8988T (cell line): Measurements from ENCODE around the gene TAX1BP3.
"Not testable (repeated sequence)": the region's sequence is repeated elsewhere in the genome, so short reads cannot be mapped to it uniquely, and the experiment has no call there.

Experiments used
- DNase-seq: peaks from one replicate; pipeline ENCODE4 v3.0.0; 2011

The TAX1BP3 gene, protein sequence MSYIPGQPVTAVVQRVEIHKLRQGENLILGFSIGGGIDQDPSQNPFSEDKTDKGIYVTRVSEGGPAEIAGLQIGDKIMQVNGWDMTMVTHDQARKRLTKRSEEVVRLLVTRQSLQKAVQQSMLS

DNA sequence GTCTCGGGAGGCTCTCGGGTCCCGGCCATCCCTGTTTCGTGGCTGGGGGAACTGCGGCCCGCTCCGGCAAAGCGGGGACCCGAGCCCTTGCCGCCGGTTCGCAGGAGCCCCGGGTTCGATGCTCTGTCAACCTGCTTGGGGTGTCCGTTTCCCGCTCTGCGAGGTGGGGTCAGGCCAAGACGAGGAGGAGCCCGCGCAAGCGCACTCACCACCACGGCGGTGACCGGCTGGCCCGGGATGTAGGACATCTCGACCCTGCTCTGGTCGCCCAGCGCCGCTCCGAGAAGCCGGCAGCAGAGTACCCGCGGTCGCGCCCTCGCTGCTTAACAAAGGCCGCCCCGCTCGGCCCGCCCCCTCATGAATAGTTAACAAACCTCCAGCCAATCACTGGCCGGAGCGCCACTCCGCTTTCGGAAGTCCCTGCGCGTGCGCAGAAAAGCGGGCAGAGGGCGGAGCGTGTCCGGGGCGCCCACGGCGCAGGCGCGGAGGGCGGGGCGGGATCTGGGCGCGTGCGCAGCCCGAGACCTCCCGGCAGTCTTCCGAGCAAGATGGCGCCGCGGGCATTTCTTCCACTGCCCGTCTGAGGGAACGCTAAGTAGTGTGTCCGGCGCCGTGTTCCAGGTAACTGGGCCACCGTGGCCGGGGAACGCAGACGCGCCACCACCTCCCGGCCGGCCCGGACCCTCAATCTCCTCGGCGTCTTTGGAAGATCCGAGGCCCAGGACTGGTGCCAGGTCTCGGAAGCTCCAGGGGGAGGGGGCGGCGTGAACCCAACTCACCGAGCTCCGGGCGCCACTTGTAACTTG is at the start of gene TAX1BP3, which contains the start of gene EMC6:
Gene TAX1BP3 (minus strand): TSS at position 300 of the 806 bp plus-strand sequence. CDS start 52 bp downstream, at position 248.
Gene EMC6 (plus strand): TSS at position 534 of the 806 bp plus-strand sequence. CDS start 335 bp downstream, outside the sequence.
- peak; percentile 90 for DNase-seq

DNA sequence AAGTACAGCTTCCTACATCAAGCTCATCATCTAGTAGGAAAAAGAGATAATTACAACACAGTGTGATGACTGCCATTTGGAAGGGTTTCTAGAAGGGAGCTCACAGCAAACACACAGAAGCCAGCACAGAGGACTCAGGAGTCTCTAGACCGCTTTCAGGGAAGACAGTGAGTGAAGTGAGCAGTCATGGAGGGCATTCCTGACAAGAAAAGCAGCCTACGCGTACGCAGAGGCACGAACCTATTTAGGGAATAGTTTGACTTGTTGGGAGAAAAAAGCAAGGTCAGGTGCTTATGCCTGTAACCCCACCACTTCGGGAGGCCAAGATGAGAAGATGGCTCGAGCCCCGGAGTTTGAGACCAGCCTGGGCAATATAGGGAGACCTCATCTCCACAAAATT is 46.9 kb upstream of the TAX1BP3 start:
- no peak for DNase-seq

DNA sequence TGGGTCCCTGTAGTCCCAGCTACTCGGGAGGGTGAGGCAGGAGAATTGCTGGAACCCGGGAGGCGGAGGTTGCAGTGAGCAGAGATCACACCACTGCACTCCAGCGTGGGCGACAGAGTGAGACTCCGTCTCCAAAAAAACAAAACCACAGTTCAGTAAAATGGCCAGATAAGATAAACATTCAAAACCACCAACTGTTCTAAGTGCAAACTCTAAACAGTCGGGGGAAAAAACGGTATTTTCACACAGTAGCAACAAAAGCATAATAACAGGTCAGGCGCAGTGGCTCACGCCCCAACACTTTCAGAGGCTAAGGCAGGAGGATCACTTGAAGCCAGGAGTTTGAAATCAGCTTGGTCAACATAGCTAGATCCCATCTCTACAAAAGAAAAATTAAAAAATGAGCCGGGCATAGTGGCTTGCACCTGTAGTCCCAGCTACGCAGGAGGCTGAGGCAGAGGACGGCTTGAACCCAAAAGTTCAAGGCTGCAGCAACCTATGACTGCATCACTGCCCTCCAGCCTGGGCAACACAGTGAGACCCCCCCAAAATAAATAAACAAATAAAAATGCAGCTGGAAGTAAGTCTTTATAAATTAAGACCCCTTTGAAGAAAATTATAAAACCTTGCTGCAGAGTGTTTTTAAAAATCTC is 44.6 kb upstream of the TAX1BP3 start:
- DNase-seq = no peak

DNA sequence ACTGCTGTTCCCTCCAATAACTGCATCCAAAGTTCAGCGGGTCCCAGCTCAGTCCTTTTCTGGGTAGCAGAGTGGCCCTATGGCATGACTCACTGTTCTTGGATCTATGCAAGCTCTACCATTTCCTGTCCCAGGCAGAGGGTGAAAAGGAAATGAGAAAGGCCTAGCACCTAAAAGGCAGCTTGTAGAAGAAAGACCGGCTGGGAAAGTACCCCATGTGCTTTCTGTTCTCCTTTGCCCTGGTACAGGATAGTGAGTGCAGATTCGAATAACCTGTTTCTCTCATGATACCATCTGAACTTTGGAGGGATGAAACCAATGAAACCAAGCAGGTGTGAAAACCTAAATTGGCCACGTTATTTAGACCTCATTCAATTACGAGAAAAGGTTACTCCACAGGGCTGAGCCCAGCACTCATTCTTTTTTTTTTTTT is 42.6 kb upstream of the TAX1BP3 start:
- DNase-seq = peak; percentile 57

DNA sequence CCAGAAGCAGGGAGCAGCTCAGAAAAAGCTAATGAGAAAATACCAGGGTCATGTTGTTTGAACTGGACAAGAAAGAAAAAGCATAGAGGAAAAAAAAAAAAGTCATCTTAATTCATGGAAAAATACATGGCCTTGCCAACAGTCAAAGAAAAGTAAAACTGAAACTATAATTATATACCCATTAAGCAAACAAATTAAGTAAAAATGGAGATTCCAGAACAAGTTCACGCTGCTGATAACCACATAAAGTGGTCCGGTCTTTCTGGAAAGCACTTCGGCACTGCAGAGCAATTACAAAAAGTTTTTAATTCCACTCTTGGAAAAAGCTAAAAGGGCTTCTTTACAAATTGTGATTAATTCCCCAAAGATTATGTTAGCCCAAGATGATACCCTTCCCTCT is 40.0 kb upstream of the TAX1BP3 start:
- DNase-seq = no peak

DNA sequence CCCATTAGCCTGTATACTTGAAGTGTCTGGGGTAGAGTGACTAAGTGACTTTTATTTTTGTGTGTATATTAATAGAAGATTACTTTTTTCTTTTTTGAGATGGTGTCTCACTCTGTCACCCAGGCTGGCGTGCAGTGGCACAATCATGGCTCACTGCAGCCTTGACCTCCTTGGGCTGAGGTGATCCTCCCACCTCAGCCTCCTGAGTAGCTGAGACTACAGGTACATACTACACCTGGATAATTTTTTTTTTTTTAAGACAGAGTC is 37.3 kb upstream of the TAX1BP3 start:
- DNase-seq = not testable (repeated sequence)

DNA sequence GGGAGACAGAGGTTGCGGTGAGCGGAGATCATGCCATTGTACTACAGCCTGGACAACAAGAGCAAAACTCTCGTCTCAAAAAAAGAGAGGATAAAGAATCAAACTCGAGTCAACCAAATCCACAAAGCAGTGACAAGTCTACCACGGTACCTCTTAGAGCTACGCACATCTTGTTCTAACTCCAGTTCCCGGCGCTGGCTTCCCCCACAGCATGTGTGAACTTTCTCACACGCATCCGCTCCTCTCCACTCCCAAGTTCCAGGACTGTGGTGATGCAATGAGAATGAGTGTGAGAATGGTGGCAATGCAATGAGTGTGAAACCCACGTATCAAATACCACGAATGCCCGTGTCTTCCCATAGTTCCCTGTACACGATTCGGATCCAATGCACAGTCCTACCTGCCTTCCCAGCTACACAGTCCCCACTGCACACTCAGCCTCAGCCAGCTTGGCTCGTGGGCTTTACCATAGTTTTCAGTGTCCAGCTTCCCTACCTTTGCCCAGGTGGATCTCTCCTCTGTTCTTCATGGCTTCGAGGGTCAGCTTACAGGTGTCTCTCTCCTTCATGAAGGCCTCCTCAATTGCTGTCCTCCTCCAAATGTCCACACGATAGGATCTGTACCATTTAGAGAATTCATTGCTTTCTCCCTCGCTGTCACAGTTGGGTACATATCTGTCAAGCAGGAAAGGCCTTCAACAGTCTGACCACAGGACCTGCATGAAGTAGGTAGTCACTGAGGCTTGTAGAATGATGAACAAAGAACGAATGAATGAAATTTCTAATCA is 36.7 kb upstream of the TAX1BP3 start:
- no peak for DNase-seq

DNA sequence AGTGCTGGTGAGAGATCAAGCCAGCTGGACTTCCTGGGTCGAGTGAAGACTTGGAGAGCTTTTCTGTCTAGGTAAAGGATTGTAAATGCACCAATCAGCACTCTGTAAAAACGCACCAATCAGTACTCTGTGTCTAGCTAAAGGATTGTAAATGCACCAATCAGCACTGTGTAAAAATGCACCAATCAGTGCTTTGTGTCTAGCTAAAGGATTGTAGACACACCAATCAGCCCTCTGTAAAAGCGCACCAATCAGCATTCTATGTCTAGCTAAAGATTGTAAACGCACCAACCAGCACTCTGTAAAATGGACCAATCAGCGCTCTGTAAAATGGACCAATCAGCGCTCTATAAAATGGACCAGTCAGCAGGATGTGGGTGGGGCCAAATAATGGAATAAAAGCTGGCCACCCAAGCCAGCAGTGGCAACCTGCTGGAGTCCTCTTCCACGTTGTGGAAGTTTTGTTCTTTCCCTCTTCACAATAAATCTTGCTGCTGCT is 33.7 kb upstream of the TAX1BP3 start:
- not testable (repeated sequence) for DNase-seq

DNA sequence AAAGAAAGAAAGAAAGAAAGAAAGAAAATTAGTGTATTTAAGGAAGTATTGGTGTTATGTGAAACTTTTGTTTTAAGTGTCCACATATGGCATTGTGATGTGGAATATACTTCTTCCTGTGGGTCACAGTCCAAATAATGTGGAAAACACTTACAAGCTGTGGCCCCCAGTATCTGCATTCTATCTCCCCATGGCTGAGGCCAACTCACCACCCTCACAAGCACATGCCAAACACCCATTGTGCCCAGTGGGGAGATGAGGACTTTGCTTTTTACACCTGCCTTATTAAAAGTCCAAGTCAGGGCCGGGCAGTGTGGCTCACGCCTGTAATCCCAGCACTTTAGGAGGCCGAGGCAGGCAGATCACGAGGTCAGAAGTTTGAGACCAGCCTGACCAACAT is 31.6 kb upstream of the TAX1BP3 start:
- no peak for DNase-seq

DNA sequence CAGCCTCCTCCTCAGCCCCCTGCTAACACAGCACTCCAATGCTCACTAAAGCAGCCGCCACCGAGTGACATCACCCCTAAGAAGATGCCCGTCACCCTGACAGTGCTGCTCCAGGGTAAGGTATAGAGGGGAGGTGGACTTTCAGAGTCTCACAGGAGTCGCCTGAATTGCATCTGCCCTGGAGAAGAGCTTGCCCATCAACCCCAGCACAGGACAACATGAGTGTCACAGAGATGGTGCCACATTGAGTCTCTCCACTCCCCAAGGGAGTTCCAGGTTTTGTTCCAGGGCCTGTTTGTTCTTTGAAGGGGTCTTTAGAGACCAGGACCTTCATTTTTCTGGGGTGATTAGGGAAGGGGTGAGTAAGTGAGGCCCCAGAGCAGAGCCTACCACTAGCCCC is 29.8 kb upstream of the TAX1BP3 start:
- no peak for DNase-seq

DNA sequence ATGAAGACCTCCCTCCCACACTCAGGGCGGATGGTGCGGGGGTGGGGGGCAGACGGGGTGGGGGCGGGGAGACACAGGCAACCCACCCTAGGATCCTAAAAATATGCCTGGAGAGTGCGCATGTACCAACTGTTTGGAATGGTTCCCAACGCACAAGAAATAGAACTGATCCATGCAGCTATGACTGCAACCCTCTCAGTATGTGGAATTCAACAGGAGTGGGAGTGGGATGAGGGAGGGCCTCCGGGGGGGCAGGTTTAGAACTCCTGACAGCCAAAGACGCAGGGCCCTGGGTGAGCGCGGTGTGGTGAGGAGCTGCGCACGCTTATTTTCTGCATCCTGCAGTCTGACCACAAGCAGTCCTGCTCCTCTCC is 28.7 kb upstream of the TAX1BP3 start:
- no peak for DNase-seq

DNA sequence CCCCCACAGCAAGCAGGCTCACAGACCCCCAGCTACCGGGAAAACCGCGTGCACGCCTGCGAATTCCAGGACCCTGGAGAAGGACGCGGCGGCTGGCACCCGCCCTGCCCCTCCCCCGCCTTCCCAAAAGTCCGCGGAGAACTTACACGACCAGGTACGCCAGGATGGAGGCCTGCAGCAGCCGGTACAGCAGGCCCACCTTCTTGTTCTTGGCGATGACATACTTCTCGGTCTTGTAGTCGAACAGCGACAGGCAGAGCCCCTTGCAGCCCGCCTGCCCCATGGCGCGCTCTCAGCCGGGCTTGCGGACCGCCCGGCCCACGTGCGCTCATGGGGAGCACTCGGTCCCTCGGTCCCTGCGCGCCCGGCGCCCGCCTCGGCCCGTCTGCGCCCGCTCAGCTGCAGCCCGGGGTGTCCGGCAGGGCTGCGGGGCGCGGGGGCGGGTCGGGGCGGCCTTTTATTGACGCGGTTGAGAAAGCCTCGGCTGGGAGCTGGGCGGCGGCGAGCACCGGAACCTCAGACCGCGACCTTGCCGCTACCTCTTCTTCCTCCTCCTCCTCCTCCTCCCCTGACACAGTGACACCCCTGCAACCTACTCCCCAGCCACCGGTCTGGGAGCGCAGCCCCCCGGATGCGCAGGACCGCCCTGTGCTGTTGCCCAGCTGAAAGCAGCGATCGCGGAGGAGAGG is 27.5 kb upstream of the TAX1BP3 start, which contains the start of gene P2RX5:
Gene P2RX5 (minus strand): TSS at position 433 of the 689 bp plus-strand sequence. CDS start 150 bp downstream, at position 283.
- no peak for DNase-seq

DNA sequence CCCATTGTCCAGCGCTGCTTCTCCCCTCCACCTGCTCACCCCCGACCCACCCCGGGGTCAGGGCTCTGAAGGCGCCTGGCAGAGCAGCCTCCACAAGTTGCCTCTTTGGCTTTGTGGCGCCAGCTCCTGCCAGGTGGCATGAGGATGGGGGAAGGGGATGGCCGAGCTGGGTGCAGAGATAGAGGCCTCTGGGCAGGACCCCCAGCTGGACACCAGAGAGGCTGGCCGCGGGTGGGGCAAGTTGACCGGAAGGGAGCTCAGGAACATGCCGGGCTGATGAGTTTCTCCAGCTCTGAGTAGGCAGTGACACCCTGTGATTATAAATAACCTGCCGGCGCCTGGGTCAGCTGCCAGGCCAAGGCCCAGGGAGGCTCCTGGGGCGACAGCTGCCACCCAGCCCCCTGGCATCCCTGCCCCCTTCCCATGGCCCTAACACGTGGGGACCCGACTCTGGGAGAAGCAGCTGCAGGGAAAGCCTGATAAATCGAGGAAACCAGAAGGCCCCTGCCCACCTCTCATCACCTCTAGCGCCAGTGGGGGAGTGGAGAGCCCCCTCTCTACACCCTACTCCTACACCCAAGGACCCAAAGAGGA is 26.8 kb upstream of the TAX1BP3 start:
- DNase-seq = no peak

DNA sequence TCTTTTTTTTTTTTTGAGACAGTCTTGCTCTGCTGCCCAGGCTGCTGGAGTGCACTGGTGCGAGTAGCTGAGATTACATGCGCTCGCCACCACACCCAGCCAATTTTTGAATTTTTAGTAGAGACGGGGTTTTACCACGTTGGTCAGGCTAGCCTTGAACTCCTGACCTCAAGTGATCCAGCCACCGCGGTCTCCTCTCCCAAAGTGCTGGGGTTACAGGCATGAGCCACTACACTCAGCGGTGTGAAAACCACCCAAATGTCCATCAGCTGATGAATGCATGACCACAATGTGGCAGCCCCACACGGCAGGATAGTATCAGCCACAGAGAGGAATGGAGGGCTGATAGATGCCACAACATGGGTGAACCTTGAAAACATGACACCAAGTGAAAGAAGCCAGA is 25.5 kb upstream of the TAX1BP3 start:
- DNase-seq = no peak

DNA sequence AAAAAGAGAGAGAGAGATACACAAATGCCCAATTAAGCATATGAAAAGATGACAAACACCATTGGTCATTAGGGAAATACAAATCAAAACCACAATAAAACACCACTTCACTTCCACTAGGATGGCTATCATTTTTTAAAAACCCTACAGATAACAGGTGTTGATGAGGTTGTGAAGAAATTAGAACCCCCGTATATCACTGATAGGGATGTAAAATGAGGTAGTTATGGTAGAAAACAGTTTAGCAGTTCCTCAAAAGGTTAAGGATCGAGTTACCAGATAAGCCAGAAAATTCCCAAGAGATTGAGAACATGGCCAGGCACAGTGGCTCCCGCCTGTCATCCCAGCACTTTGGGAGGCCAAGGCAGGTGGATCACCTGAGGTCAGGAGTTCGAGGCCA is 24.8 kb upstream of the TAX1BP3 start:
- DNase-seq = no peak

DNA sequence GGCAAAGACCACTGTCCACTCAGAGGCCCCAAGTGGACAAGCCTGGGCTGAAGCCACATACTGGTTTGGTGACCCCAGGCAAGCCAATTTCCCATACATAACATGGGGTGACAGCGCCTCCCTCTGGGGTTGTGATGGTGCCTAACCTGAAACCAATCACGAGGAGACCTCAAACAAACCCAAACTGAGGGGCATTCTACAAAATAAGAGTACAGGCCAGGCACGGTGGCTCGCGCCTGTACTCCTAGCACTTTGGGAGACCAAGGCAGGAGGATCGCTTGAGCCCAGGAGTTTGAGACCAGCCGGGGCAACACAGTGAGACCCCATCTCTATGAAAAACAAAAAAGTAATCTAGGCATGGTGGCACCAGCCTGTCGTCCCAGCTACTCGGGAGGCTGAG is 24.0 kb upstream of the TAX1BP3 start:
- no peak for DNase-seq

DNA sequence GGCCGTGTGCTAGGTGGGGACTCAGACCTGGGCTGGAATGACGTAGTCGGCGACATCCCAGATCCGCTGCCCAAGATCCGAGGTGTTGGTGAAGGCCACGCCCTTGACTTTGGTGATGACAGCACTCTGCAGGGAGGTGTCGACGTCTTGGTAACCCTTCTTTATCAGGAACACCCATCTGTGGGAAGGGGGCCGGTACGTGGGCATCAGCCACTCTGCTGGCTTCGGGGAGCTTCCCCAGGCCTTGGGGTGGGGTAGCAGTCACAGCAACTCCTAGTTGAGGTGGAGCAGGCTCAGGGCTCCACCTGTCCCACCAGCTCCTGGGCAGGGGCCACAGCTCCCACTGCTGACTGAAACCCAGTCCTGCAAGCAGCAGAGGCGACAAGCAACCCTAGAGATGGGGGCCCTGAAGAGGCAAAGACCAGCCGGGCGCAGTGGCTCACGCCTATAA is 23.3 kb upstream of the TAX1BP3 start:
- DNase-seq = no peak

DNA sequence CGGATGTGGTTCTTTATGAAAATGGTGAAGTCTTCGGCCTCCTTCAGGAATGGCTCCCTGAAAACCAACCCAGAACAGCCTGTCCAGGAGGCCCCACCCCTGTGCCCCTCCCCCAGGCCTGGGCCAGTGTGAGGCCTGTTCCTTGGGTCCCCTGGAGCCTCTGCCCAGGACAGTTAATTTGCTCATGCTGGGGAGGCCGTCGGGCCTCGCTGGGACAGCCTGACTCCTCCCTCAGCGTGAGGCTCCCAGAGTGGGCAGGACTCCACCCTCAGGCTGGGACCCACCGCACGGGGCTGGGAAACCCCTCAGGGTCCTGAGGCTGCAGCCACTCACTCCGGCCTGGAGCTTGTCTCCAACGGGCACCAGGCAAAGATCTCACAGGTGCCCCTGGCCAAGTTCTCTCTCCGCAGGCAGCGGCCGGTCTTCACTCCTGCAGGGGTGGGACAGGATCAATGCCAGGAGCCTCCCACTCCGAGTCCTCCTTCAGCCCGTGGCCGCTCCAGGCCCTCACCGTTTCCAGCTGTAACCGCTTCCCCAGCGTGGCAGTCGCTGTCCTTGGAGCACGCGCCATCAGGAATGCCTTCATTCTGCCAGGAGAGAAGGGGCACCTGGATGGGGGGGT is 21.8 kb upstream of the TAX1BP3 start:
- no peak for DNase-seq

DNA sequence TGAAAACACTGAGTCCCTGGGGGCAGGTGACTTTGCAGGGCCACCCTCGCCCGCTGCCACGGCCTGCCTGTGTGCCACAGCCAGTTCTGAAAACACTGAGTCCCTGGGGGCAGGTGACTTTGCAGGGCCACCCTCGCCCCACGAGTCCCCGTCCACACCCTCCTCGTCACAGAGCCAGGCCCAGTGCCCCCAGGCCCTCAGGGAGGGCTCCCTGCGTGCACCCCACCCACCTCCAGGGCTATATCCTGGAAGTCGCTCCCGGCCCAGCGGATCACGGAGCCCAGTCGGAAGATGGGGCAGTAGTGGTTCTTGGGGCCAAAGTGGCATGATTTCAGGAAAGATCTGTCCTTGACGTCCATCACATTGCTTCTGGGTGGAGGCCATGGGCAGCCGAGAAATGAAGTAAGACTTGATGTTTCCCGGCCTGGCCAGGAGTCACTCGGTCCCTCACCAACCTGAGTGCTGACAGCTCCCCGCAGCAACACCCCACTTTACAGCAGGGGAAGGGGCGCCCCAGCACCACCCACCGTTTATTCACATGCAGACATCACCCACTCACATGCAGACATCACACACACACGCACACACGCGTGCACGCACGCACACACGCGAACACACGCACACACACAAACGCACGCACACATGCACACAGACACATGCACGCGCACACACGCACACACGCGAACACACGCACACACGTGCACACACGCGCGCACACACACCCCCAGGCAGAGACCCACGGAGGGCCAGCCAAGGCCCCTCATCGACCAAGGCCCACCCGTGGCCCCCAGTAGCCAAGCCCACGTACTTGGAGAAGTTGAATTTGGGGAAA is 21.1 kb upstream of the TAX1BP3 start:
- DNase-seq = no peak

DNA sequence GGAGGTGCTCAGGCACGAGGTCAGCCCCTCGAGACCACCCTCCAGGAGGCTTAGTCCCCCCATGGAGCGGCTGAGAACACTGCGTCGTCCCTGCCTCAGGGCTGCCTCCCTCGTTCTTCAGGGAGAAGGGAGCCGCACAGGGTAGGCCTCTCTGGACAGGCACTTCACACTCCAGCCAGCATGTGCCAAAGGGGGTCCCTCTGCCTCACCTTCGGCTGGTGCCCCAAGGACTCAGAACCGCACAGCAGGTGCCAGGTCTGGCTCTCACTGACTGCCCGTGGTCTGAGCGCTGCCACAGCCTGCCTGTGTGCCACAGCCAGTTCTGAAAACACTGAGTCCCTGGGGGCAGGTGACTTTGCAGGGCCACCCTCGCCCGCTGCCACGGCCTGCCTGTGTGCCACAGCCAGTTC is 20.5 kb upstream of the TAX1BP3 start:
- DNase-seq = no peak
